HepG2 (cell line): ENCODE data around the gene SLC45A3. TPM values are rescaled to one million over a fixed set of nuclear protein-coding genes. Genes with fewer than 3 reads are reported as not detected.
A peak's percentile ranks its signal among the peaks of the same experiment; 100 is the strongest.

Source experiments
- AGO1 ChIP-seq: fragments of 200-400 bp; formaldehyde crosslinking; IDR thresholded peaks from 2 replicates; pipeline ENCODE4 v1.6.1; 2017; ENCODE audit warnings: mild to moderate bottlenecking, low read depth, low read length, moderate library complexity; ENCODE audit not compliant: poor library complexity, severe bottlenecking
- ATF5 ChIP-seq: sonication (generic); formaldehyde crosslinking; IDR thresholded peaks from 2 replicates; pipeline ENCODE4 v1.4.0; 2020; ENCODE audit warnings: mild to moderate bottlenecking, low read depth, missing genetic modification reagents
- DMAP1 ChIP-seq: IDR thresholded peaks from 2 replicates; pipeline ENCODE4 v1.6.1; 2016
- EP300 ChIP-seq, 3 experiments: sonication (generic) in 1 of 3; formaldehyde crosslinking in 1 of 3; IDR thresholded peaks; 2 replicates each; pipeline versions ENCODE4 v1.5.1 to v1.6.1; 2011 to 2020; ENCODE audit warnings: low read depth in 2 of 3, low read length in 2 of 3, borderline replicate concordance in 1 of 3, improper control_type of control experiment in 1 of 3, mild to moderate bottlenecking in 1 of 3, missing genetic modification reagents in 1 of 3, moderate library complexity in 1 of 3
- FOXK2 ChIP-seq: fragments of 450-650 bp; IDR thresholded peaks from 2 replicates; pipeline ENCODE4 v1.6.1; 2016
- GPBP1L1 ChIP-seq: sonication (generic); formaldehyde crosslinking; IDR thresholded peaks from 2 replicates; pipeline ENCODE4 v1.5.0; 2020; ENCODE audit warnings: mild to moderate bottlenecking, missing genetic modification reagents
- GTF3A ChIP-seq: sonication (generic); formaldehyde crosslinking; conservative IDR thresholded peaks from 2 replicates; pipeline ENCODE4 v1.4.0; 2020; ENCODE audit warnings: mild to moderate bottlenecking, missing genetic modification reagents
- MAX ChIP-seq: IDR thresholded peaks from 2 replicates; pipeline ENCODE4 v1.6.1; 2012; ENCODE audit warnings: inconsistent platforms
- PHF5A ChIP-seq: IDR thresholded peaks from one replicate; pipeline ENCODE4 v1.6.1; 2018; ENCODE audit warnings: low read depth, missing genetic modification reagents; ENCODE audit not compliant: unreplicated experiment
- PRDM10 ChIP-seq: sonication (generic); formaldehyde crosslinking; IDR thresholded peaks from 2 replicates; pipeline ENCODE4 v1.4.0; 2020; ENCODE audit warnings: low read depth, missing genetic modification reagents
- REL ChIP-seq: sonication (generic); formaldehyde crosslinking; conservative IDR thresholded peaks from 2 replicates; pipeline ENCODE4 v1.8.0; 2022; ENCODE audit warnings: mild to moderate bottlenecking, missing genetic modification reagents, moderate library complexity
- SIN3B ChIP-seq: fragments of 150-350 bp; IDR thresholded peaks from 2 replicates; pipeline ENCODE4 v1.6.1; 2014; ENCODE audit warnings: low read length
- ZBTB8A ChIP-seq: sonication (generic); formaldehyde crosslinking; IDR thresholded peaks from 2 replicates; pipeline ENCODE4 v1.4.0; 2020; ENCODE audit warnings: mild to moderate bottlenecking, low read depth, missing genetic modification reagents, borderline replicate concordance
- ZNF503 ChIP-seq: sonication (generic); formaldehyde crosslinking; IDR thresholded peaks from 2 replicates; pipeline ENCODE4 v1.4.0; 2020; ENCODE audit warnings: missing genetic modification reagents
- ZNF549 ChIP-seq: sonication (generic); formaldehyde crosslinking; IDR thresholded peaks from 2 replicates; pipeline ENCODE4 v1.5.0; 2020; ENCODE audit warnings: missing genetic modification reagents
- ZNF556 ChIP-seq: sonication (generic); formaldehyde crosslinking; IDR thresholded peaks from 2 replicates; pipeline ENCODE4 v1.4.0; 2020; ENCODE audit warnings: mild to moderate bottlenecking, missing genetic modification reagents, borderline replicate concordance
- ZNF570 ChIP-seq: sonication (generic); formaldehyde crosslinking; IDR thresholded peaks from 2 replicates; pipeline ENCODE4 v1.4.0; 2020; ENCODE audit warnings: mild to moderate bottlenecking, missing genetic modification reagents, borderline replicate concordance
- ZNF703 ChIP-seq: sonication (generic); formaldehyde crosslinking; IDR thresholded peaks from 2 replicates; pipeline ENCODE4 v1.5.1; 2020; ENCODE audit warnings: missing genetic modification reagents, mild to moderate bottlenecking, moderate library complexity, borderline replicate concordance
- polyA plus RNA-seq, 8 experiments: library from polyadenylated mRNA; depleted of rRNA in 3 of 8; stranded (reverse) in 7 of 8; unstranded in 1 of 8; fragments of >200 nt; fragmentation: Illumina TruSeq in 4 of 8; extraction: Trizol in 4 of 8; gene quantifications; 2 replicates each; pipeline versions ENCODE4 v1.2.1 to v1.2.3, GENCODE V29; 2011 to 2016; ENCODE audit warnings: low read depth in 4 of 8, missing spikeins in 1 of 8, mixed read lengths in 1 of 8; ENCODE audit not compliant: insufficient read depth in 1 of 8
- total RNA-seq, 5 experiments: library from RNA; depleted of rRNA; stranded (reverse); fragments of >200 nt; fragmentation: Illumina TruSeq; extraction: Trizol; gene quantifications; 2 replicates each; pipeline ENCODE4 v1.2.3, GENCODE V29; 2016; ENCODE audit warnings: low read depth in 1 of 5

Gene SLC45A3
- total and polyA plus RNA-seq, 2 of the 13 experiments (the other 11 are each of a cell fraction or from before 2014, with no cell fraction given), result 3.4 to 4.1 TPM

GRCh38 chr1:205631768-205632668 lies 48.3 kb downstream of the SLC45A3 start, which contains the start of gene ELK4 (continued):
- peak; percentile 60 for TF ChIP-seq AGO1
- TF ChIP-seq ATF5, result no peak
- no peak for TF ChIP-seq ZNF703 (CRISPR knock-in tag)
- TF ChIP-seq REL (CRISPR knock-in tag), result no peak
- TF ChIP-seq GTF3A (CRISPR knock-in tag), result no peak
- TF ChIP-seq FOXK2, result no peak
- TF ChIP-seq SIN3B, result peak; percentile 48; the same call in 1 of the 2 replicates
- TF ChIP-seq GPBP1L1 (CRISPR knock-in tag), result no peak
- no peak for TF ChIP-seq ZBTB8A (CRISPR knock-in tag)
- peak; percentile 43; the same call in 1 of the 2 replicates for TF ChIP-seq ZNF503 (CRISPR knock-in tag)
- TF ChIP-seq DMAP1, result peak; percentile 49; the same call in 1 of the 2 replicates
- no peak for TF ChIP-seq EP300 (IDR thresholded peaks at IDR 0.05; ENCODE audit: low read depth in 2 of 2, low read length in 2 of 2)
- peak; percentile 47; the same call in 1 of the 2 replicates for TF ChIP-seq EP300 (CRISPR knock-in tag; IDR thresholded peaks at IDR 0.05; ENCODE audit: borderline replicate concordance)
- TF ChIP-seq PRDM10 (CRISPR knock-in tag), result peak; percentile 75; the same call in 1 of the 2 replicates
- TF ChIP-seq ZNF570, result no peak
- TF ChIP-seq ZNF549, result no peak
- peak; percentile 42 for TF ChIP-seq MAX
- TF ChIP-seq ZNF556 (CRISPR knock-in tag), result no peak
- TF ChIP-seq PHF5A (CRISPR knock-in tag), result peak; percentile 73
